A673 (cell line): ENCODE results near the gene NPBWR2.

Experiments used
- EZH2 ChIP-seq: fragments of 200-600 bp; sonication (generic); IDR thresholded peaks from 2 replicates; pipeline ENCODE4 v1.6.1; 2017; ENCODE audit warnings: borderline replicate concordance, low read depth, mild to moderate bottlenecking, mixed read lengths, antibody characterized with exemption, low read length; ENCODE audit not compliant: poor library complexity, severe bottlenecking
- TF ChIP-seq, protein P1 (sequence below): fragments of 300-800, 200-600 bp; sonication (generic); conservative IDR thresholded peaks from 2 replicates; pipeline ENCODE4 v1.5.1; 2017; ENCODE audit warnings: low read depth, mild to moderate bottlenecking, antibody characterized with exemption, low read length, moderate library complexity, mixed read lengths

DNA sequence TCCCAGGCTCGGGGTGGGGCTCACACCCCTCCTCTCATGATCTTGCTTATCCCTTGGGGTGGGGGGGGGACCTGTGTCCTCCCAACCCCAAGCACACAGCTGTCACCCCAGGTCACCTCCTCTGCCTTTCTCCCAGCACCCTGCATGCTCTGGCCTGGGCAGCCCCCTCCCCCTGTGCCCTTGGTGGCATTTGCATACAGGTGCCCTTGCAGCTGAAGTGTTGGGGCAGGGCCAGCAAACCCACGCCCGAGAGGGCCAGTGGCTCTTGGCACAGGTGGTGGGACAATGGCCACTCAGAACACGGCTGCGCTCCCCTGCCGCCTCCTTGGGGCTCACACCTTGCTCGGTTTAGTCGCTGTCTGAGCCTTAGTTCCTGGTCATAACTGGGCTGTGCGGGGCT lies 45.5 kb upstream of the NPBWR2 start:
- TF ChIP-seq, protein P1, sequence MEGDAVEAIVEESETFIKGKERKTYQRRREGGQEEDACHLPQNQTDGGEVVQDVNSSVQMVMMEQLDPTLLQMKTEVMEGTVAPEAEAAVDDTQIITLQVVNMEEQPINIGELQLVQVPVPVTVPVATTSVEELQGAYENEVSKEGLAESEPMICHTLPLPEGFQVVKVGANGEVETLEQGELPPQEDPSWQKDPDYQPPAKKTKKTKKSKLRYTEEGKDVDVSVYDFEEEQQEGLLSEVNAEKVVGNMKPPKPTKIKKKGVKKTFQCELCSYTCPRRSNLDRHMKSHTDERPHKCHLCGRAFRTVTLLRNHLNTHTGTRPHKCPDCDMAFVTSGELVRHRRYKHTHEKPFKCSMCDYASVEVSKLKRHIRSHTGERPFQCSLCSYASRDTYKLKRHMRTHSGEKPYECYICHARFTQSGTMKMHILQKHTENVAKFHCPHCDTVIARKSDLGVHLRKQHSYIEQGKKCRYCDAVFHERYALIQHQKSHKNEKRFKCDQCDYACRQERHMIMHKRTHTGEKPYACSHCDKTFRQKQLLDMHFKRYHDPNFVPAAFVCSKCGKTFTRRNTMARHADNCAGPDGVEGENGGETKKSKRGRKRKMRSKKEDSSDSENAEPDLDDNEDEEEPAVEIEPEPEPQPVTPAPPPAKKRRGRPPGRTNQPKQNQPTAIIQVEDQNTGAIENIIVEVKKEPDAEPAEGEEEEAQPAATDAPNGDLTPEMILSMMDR: no peak
- no peak for TF ChIP-seq EZH2
